HG03045 (cell line): Measurements from ENCODE around the gene ATG2A.

Experiments
- ATAC-seq: cut with Tn5 transposase; IDR thresholded peaks from one replicate; pipeline ENCODE4 v1.9.1; 2021; ENCODE audit warnings: mild to moderate bottlenecking, moderate library complexity; ENCODE audit not compliant: unreplicated experiment

Gene ATG2A

GRCh38 chr11:64905516-64906313, 11.3 kb downstream of the ATG2A start:
- no peak for ATAC-seq

GRCh38 chr11:64903291-64903833, 13.6 kb downstream of the ATG2A start:
- ATAC-seq, result no peak

DNA sequence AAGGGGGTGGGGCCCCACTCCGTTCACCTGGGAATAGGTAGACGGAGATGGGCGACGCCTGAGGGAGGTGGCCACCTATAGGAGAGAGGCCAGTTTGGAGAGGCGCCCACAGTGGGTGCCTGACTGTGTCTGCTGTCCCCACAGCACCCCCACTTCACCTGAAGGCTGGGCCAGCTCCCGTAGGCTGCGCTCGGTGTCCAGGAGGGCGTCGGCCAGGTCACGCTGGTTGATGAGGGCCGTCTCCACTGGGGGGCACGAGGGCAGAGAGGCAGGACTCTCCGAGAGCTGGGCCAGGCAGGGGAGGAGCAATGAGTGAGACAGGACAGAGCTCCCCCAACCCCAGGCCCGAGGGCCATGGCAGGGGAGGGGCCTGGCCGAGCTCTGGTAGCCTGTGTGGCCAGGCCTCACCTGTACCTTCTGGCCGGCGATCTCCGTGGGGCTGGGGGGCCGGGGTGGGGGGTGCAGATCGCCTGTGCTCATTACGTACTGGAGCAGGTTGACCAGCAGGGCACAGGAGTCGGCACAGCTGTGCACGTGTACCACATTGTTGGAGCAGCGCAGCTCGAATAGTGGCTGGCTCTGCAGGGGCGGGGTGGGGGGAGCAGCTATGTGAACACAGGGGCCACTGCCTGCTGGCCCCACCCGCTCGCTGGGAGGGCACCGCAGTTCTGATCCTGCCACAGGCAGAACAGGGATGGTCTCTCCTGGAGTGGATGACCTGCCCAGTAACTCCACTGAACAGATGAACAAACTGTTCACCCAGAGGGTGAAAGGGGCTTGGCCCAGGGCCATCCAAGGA, 14.7 kb downstream of the ATG2A start:
- ATAC-seq, result no peak

DNA sequence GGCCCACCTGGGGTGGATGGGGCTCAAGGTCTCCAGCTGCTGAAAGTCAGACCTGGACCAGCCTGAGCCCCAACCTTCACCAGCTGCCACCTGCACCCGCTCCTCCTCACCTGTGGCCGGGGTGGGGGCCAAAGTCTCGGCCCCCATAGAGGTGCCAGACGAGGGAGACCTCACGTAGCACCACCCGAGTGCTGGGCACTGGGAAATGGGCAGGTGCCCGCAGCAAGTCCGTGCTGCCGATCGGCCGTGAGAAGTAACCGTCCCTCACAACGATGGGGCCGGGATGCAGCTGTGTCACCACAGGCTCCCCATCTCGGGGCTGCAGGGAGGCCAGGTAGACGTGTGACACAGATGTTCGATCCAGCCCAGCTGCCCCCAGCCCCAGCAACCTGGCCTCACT, 16.2 kb downstream of the ATG2A start:
- ATAC-seq, result no peak

DNA sequence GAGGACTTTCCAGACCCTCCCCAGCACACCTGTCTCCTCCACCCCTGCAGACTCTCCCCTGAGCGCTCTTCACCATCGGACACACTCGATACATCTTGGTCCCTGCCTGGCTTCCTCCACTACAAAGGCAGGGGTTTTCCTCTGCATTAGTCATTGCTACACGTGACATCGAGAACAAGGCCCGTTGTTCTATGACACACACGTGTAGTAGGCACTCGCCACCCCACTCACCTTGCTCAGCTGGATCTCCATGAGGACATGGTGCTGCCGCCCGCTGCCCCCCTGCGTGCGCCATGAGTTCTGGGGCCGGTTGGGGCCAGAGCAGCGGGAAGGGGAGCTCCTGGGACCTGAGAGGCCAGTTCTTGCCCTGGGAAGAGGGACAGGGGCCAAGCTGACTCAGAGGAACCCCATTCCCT, 16.7 kb downstream of the ATG2A start:
- ATAC-seq, result no peak

DNA sequence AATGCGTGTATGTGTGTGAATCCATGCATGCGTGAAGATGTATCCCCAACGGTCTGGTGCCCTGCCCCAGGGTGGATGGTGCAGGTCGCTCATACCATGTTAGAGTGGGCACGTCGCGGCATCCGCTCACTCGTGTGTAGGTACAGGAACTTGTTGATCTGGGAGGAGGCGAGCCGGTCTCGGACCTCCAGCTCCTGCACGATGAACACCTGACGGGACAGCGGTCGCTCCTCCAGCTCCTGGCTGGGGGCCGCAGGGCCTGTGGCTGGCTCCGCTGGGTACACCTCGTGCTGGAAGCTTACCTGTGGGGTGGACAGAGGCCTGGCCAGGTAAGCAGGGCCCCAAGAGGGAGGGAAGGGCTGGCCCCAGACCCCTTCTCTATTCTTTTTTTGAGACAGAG, 18.5 kb downstream of the ATG2A start:
- no peak for ATAC-seq

GRCh38 chr11:64898076-64898445, 18.9 kb downstream of the ATG2A start:
- no peak for ATAC-seq

DNA sequence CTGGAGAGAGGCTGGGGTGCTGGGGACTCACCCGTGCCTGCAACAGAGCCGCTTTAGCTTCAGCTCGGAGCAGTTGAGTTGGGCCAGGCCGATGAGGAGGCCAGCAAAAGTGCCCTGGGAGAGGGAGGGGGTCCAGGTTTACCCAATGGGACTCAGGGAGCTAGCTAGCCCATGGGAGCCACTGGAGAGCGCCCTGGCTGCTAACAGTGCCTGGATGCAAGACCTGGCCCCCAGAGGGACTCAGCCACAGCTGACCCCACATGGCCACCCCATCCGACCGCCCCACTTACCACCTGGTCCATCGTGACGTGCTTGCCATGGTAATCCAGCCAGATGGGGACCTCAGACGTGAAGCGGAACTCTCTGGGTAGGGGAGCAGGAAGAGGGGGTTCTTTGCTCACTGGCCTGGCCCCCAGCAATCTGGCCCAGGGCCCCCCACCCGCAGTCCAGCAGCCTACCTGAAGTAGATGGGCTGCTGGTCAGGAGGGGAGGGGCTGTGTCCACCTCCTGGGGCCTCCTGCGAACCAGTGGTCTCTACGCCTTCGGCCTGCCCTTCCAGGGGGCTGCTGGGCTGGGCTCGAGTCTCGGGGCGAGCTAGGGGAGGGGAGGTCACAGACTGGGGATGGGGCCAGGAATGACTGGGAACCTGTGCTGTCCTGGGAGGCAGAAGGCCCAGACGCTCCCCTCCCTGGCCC, 19.5 kb downstream of the ATG2A start:
- ATAC-seq, result no peak

- ATAC-seq, result no peak
These were observed 20.5 kb downstream of the ATG2A start for GRCh38 chr11:64896448-64897022.

- ATAC-seq, result no peak
These were observed 22.1 kb downstream of the ATG2A start for GRCh38 chr11:64894812-64895452.

- ATAC-seq, result no peak
These were observed 22.8 kb downstream of the ATG2A start for GRCh38 chr11:64894070-64894811.

DNA sequence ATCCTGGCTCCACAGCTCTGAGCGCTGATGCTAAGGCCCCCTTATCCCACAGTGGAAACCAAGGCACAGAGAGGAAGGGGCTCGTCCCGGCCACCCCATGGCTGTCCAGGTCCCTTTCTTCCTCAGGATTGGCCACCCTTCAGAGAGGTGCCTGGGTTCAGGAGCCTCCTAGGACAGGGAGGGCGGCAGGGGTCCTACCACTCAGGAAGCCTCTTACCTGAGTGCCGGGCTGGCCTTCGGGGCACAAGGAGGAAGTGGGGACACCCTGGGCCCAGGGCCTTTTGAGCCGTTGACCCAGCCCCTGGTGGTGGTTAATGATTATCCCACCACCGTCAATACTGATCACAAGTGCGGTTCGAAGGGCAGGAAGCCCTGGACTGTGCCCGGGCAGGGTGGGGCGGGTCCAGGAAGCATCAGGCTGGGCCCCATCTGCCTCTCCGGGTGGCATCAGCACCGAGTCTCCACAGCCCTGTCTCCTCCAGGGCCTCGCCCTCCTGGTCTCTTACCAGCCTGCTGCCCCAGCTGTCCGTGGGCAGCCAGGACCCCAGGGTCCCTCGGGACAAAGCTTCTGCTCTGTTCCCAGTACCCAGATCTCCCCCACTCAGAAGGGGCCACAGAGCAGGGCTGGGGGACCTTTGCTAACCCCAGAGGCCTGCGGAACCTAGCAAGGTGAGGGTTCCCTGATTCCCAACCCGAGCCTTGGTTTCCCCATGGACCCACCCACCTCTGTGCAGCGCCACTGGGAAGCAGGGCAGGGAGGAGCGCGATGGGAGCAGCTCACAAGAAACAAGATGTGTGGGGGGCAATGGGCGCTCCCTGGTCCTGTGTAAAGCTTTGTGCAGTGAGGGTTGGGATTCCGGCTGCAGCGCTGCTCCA, 23.6 kb downstream of the ATG2A start:
- ATAC-seq, result no peak

DNA sequence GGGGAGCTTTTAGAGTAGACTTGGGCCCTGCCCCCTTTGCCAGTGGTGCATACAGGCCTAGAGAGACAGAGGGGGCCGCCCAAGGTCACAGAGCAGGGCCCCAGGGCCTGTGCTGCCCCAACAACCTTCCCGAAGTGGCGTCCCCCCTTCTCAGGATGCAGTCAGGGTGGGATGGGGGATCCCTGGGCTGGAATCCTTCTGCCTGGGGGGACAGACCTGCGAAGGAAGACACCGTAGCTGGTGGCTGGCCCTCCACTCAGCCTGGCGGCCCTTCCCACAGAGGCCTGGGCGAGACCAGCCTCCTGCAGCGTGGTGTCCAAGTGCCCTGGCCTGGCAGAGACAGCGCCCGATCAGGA, 24.2 kb downstream of the ATG2A start:
- ATAC-seq, result no peak

GRCh38 chr11:64892411-64892831, 24.6 kb downstream of the ATG2A start:
- no peak for ATAC-seq

- ATAC-seq, result no peak
These were observed 25.1 kb downstream of the ATG2A start for GRCh38 chr11:64891880-64892279.

DNA sequence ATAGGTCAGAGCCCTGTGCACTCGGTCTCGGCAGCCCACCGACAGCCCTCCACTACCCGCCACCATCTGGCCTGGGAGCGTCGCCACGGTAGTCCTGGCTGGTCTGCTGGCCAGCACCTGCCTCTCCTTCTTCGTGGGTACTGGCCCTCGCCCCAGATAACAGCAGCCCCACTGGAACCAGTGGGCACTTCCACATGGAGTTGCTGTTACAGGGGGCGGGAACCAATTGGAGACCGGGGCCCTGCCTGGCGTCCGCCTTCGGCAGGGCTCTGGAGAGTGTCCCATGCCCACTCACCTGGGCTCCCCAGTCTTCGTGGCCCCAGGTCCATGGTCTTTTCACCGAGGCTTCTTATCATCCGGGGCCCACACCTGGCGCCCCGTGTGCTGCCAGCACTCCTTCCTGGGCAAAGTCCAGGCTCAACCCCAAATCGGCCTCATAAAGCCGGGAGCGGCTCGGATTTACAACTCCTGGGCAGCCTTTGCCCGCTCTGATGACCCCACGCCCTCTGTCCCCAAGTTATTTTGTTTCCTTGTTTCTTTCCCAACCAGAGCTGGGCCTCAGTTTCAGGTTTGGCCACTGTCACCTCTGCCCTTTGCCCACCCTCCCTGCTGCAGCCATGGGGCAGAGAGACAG, 25.7 kb downstream of the ATG2A start:
- no peak for ATAC-seq

DNA sequence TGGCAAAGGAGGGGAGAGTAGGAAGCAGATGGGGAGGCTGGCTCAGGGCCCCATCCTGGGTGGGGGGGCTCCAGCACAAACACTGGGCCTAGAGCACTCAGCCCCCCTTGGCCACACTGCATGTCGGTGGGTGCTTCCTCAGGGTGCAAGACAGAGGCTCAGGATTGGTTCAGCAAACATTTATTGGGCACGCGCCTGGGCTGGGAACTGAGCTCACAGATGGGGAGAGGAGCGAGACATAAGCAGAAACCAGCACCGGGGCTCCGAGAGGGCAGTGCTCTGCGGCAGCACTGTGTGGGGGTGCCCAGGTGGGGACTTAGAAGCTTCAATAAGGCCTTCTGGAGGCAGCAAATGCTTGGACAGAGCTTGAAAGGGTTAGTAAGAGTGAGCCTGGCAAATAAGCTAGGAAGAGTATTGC, 26.5 kb downstream of the ATG2A start:
- no peak for ATAC-seq

DNA sequence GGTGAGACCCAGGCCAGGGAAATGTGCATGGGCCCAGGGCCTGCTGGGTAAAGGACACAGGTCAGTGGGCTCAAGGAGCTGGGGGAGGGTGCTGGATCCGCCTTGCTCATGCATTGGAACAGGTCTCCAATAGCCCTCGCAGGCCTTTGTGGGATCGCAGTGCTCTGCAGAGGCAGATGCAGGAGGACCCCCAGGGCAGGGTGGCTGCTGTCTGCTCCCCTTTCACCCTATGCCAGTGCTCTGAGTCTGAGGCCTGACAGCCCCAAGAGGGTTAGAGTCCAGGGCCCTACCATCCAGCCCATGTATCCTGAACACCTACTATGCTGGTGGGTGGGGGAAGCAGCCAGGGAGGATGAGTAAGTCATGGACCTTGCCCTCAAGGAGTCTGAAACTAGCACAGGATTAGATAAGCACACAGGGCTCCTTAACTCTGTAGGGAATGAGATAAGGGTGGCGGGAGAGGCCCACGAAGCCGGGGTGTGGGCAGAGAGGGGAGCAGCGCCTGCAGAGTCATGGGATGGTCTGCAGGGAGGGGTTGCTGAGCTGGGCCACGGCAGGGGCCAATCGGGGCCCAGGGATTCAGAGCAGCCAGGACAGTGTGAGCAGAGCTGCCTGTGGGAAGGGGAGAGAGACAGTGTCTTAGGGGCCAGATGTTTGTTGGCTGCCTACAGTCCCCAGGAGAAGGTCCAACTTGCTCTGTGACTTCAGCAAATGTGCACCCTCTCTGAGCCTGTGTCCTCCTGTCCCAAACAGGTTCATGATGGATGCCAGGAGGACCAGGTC, 28.1 kb downstream of the ATG2A start:
- ATAC-seq, result no peak
